ENCODE measurements around the gene AFF3. TPM values are rescaled to one million over a fixed set of nuclear protein-coding genes. Genes with fewer than 3 reads are reported as not detected.

AFF3 gene
- total and polyA plus RNA-seq, 2 donors (not counting 1 experiment from before 2014, with no cell fraction given), result 0.50 to 2.5 TPM

- H3K9ac ChIP-seq (ENCODE audit: insufficient read depth, low read length), result no peak overlapping the region
- no peaks in the 10 kb centered on the region for H3K27me3 ChIP-seq (ENCODE audit: control insufficient read depth, insufficient read depth, low read length)
- no peaks in the 10 kb centered on the region for H3K4me1 ChIP-seq (ENCODE audit: control insufficient read depth, extremely low read depth, insufficient read depth, low read length)
- no peak overlapping the region for H3K4me2 ChIP-seq (ENCODE audit: extremely low read depth, insufficient read depth, low read length)
- DNase-seq (ENCODE audit: low read depth in 2 of 2), result no peak
- H3K79me2 ChIP-seq (ENCODE audit: control insufficient read depth, insufficient read depth, low read length), result no peaks in the 10 kb centered on the region
- H3K36me3 ChIP-seq (ENCODE audit: control insufficient read depth, insufficient read depth, low read length), result no peaks in the 10 kb centered on the region
- TF ChIP-seq, protein P1, sequence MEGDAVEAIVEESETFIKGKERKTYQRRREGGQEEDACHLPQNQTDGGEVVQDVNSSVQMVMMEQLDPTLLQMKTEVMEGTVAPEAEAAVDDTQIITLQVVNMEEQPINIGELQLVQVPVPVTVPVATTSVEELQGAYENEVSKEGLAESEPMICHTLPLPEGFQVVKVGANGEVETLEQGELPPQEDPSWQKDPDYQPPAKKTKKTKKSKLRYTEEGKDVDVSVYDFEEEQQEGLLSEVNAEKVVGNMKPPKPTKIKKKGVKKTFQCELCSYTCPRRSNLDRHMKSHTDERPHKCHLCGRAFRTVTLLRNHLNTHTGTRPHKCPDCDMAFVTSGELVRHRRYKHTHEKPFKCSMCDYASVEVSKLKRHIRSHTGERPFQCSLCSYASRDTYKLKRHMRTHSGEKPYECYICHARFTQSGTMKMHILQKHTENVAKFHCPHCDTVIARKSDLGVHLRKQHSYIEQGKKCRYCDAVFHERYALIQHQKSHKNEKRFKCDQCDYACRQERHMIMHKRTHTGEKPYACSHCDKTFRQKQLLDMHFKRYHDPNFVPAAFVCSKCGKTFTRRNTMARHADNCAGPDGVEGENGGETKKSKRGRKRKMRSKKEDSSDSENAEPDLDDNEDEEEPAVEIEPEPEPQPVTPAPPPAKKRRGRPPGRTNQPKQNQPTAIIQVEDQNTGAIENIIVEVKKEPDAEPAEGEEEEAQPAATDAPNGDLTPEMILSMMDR (conservative IDR thresholded peaks at IDR 0.05 in 1 of 2, IDR thresholded peaks at IDR 0.05 in 1 of 2; ENCODE audit: low read depth in 1 of 2, low read length in 2 of 2), result no peak
- TF ChIP-seq EZH2 (IDR thresholded peaks at IDR 0.05; ENCODE audit: low read length, missing control alignments), result no peak
- H3K27ac ChIP-seq (ENCODE audit: insufficient read depth, low read length), result no peak overlapping the region
- no peak overlapping the region for H2AFZ ChIP-seq (ENCODE audit: low read length)
- no peaks in the 10 kb centered on the region for H3K9me3 ChIP-seq (ENCODE audit: control insufficient read depth, insufficient read depth, low read depth, low read length)
- no peak overlapping the region for H3K4me3 ChIP-seq (replicated peaks in 1 of 4; ENCODE audit: control extremely low read depth in 1 of 4, insufficient read depth in 1 of 4, low read depth in 3 of 4, low read length in 4 of 4)
- H4K20me1 ChIP-seq (ENCODE audit: control insufficient read depth, extremely low read depth, insufficient read depth, low read length), result no peaks in the 10 kb centered on the region
Observed at GRCh38 chr2:99905025-99905424, 237.4 kb downstream of the AFF3 start.

GRCh38 chr2:99903981-99904380 is 238.4 kb downstream of the AFF3 start:
- TF ChIP-seq, protein P1 (conservative IDR thresholded peaks at IDR 0.05 in 1 of 2, IDR thresholded peaks at IDR 0.05 in 1 of 2; ENCODE audit: low read depth in 1 of 2, low read length in 2 of 2), result no peak
- no peak for TF ChIP-seq EZH2 (IDR thresholded peaks at IDR 0.05; ENCODE audit: low read length, missing control alignments)
- Histone ChIP-seq H3K9ac (ENCODE audit: insufficient read depth, low read length) (no peak overlapping the region), H3K27me3 (ENCODE audit: control insufficient read depth, insufficient read depth, low read length) (no peaks in the 10 kb centered on the region)

GRCh38 chr2:99900556-99900955 is 241.8 kb downstream of the AFF3 start:
- H3K27ac ChIP-seq (ENCODE audit: insufficient read depth, low read length), result no peak overlapping the region
- H2AFZ ChIP-seq (ENCODE audit: low read length), result no peak overlapping the region
- no peaks in the 10 kb centered on the region for H3K9me3 ChIP-seq (ENCODE audit: control insufficient read depth, insufficient read depth, low read depth, low read length)
- DNase-seq (ENCODE audit: low read depth in 2 of 2), result no peak
- no peak for TF ChIP-seq EZH2 (IDR thresholded peaks at IDR 0.05; ENCODE audit: low read length, missing control alignments)
- TF ChIP-seq, protein P1 (conservative IDR thresholded peaks at IDR 0.05 in 1 of 2, IDR thresholded peaks at IDR 0.05 in 1 of 2; ENCODE audit: low read depth in 1 of 2, low read length in 2 of 2), result no peak
- no peak overlapping the region for H3K4me3 ChIP-seq (replicated peaks in 1 of 4; ENCODE audit: control extremely low read depth in 1 of 4, insufficient read depth in 1 of 4, low read depth in 3 of 4, low read length in 4 of 4)
- H3K36me3 ChIP-seq (ENCODE audit: control insufficient read depth, insufficient read depth, low read length), result no peaks in the 10 kb centered on the region
- H3K27me3 ChIP-seq (ENCODE audit: control insufficient read depth, insufficient read depth, low read length), result no peaks in the 10 kb centered on the region
- H3K4me2 ChIP-seq (ENCODE audit: extremely low read depth, insufficient read depth, low read length), result no peak overlapping the region
- H3K4me1 ChIP-seq (ENCODE audit: control insufficient read depth, extremely low read depth, insufficient read depth, low read length), result no peaks in the 10 kb centered on the region
- no peaks in the 10 kb centered on the region for H4K20me1 ChIP-seq (ENCODE audit: control insufficient read depth, extremely low read depth, insufficient read depth, low read length)
- no peak overlapping the region for H3K9ac ChIP-seq (ENCODE audit: insufficient read depth, low read length)
- no peaks in the 10 kb centered on the region for H3K79me2 ChIP-seq (ENCODE audit: control insufficient read depth, insufficient read depth, low read length)

More at GRCh38 chr2:99903981-99904380, 238.4 kb downstream of the AFF3 start:
- H3K36me3 ChIP-seq (ENCODE audit: control insufficient read depth, insufficient read depth, low read length), result no peaks in the 10 kb centered on the region
- H4K20me1 ChIP-seq (ENCODE audit: control insufficient read depth, extremely low read depth, insufficient read depth, low read length), result no peaks in the 10 kb centered on the region
- H3K9me3 ChIP-seq (ENCODE audit: control insufficient read depth, insufficient read depth, low read depth, low read length), result no peaks in the 10 kb centered on the region
- H3K27ac ChIP-seq (ENCODE audit: insufficient read depth, low read length), result no peak overlapping the region
- H3K4me1 ChIP-seq (ENCODE audit: control insufficient read depth, extremely low read depth, insufficient read depth, low read length), result no peaks in the 10 kb centered on the region
- DNase-seq (ENCODE audit: low read depth in 2 of 2), result no peak
- H3K4me2 ChIP-seq (ENCODE audit: extremely low read depth, insufficient read depth, low read length), result no peak overlapping the region
- H2AFZ ChIP-seq (ENCODE audit: low read length), result no peak overlapping the region
- no peak overlapping the region for H3K4me3 ChIP-seq (replicated peaks in 1 of 4; ENCODE audit: control extremely low read depth in 1 of 4, insufficient read depth in 1 of 4, low read depth in 3 of 4, low read length in 4 of 4)
- H3K79me2 ChIP-seq (ENCODE audit: control insufficient read depth, insufficient read depth, low read length), result no peaks in the 10 kb centered on the region

Data from fibroblast of lung (primary cell).